GM23248 (cell line): ENCODE results near the gene TESPA1.

Source experiments
- EZH2 ChIP-seq: fragments of 200-600 bp; sonication (generic); IDR thresholded peaks from 2 replicates; pipeline ENCODE4 v1.6.1; 2018; ENCODE audit warnings: antibody characterized with exemption, mild to moderate bottlenecking; ENCODE audit not compliant: insufficient read depth, poor library complexity, severe bottlenecking
- EZH2phosphoT487 ChIP-seq: fragments of 200-600 bp; sonication (generic); IDR thresholded peaks from 2 replicates; pipeline ENCODE4 v1.6.1; 2018; ENCODE audit warnings: antibody characterized with exemption, moderate library complexity, mild to moderate bottlenecking, low read depth; ENCODE audit not compliant: insufficient read depth

GRCh38 chr12:54984658-54985376, at the start of gene TESPA1:
- TF ChIP-seq EZH2 (no peak), EZH2phosphoT487 (no peak)
